ENCODE results near the gene IFI30.

IFI30 gene

DNA sequence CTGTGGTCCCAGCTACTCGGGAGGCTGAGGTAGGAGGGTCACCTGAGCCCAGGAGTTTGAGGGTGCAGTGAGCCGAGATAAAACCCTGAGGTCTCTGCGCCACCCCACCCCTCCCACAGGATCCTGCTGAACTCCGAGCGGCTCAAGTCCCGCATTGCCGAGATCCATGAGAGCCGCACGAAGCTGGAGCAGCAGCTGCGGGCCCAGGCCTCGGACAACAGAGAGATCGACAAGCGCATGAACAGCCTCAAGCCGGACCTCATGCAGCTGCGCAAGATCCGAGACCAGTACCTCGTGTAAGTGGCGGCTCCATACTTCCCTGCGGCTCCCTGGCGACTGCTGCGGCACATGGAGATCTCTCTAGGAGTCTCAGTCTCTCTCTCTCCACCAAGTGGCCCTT is 6.6 kb upstream of the IFI30 start:
- ChIA-PET POLR2A (no interaction called here), CTCF (interaction anchor here (1.6 to 6.8 kb wide), 3 partner anchors 10 to 86 kb away, joined by 5 to 52 read pairs (median 50); a partner anchor contains a TSS)
- TF ChIP-seq, protein P1, sequence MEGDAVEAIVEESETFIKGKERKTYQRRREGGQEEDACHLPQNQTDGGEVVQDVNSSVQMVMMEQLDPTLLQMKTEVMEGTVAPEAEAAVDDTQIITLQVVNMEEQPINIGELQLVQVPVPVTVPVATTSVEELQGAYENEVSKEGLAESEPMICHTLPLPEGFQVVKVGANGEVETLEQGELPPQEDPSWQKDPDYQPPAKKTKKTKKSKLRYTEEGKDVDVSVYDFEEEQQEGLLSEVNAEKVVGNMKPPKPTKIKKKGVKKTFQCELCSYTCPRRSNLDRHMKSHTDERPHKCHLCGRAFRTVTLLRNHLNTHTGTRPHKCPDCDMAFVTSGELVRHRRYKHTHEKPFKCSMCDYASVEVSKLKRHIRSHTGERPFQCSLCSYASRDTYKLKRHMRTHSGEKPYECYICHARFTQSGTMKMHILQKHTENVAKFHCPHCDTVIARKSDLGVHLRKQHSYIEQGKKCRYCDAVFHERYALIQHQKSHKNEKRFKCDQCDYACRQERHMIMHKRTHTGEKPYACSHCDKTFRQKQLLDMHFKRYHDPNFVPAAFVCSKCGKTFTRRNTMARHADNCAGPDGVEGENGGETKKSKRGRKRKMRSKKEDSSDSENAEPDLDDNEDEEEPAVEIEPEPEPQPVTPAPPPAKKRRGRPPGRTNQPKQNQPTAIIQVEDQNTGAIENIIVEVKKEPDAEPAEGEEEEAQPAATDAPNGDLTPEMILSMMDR (IDR thresholded peaks at IDR 0.05; ENCODE audit: insufficient read depth, low read length, missing control alignments), result no peak
- no peak for DNase-seq (ENCODE audit: low read depth, low spot score)
- H3K4me3 ChIP-seq (ENCODE audit: low read depth, low read length), result no peak overlapping the region

GRCh38 chr19:18167975-18168645 is 5.5 kb upstream of the IFI30 start:
- POLR2A ChIA-PET, result no interaction called here
- TF ChIP-seq, protein P1 (IDR thresholded peaks at IDR 0.05; ENCODE audit: insufficient read depth, low read length, missing control alignments), result peak; percentile 72

DNA sequence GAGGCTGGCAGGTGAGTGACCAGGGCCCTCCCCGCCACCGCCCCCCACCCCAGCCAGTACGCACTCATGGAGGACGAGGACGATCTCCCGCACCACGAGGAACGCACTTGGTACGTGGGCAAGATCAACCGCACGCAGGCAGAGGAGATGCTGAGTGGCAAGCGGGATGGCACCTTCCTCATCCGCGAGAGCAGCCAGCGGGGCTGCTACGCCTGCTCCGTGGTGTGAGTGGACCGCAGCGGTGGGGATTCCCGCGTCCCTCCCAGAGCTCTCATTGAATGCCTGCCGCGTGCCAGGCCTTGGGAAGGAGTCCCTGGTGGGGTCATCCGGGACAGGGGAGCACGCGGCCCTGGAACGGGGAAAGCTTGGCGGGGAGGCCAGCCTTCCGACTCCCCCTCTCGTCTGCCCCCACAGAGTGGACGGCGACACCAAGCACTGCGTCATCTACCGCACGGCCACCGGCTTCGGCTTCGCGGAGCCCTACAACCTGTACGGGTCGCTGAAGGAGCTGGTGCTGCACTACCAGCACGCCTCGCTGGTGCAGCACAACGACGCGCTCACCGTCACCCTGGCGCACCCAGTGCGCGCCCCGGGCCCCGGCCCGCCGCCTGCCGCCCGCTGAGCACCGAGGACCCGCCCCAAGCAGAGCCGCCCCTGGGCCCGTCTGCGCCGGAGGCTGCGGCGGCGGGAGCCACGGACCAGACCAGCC is 4.8 kb upstream of the IFI30 start:
- ChIA-PET POLR2A (no interaction called here), CTCF (interaction anchor here (0.8 to 6.8 kb wide), 16 partner anchors 9 to 243 kb away, joined by 3 to 52 read pairs (median 4); partner anchors contain the start of gene ARRDC2)
- DNase-seq (ENCODE audit: low read depth, low spot score), result no peak
- TF ChIP-seq, protein P1 (IDR thresholded peaks at IDR 0.05; ENCODE audit: insufficient read depth, low read length, missing control alignments), result no peak
- H3K4me3 ChIP-seq (ENCODE audit: low read depth, low read length), result no peak overlapping the region

More at GRCh38 chr19:18167975-18168645, 5.5 kb upstream of the IFI30 start:
- no peak overlapping the region for H3K4me3 ChIP-seq (ENCODE audit: low read depth, low read length)
- CTCF ChIA-PET, result interaction anchor here (0.8 to 6.8 kb wide), 16 partner anchors 8 to 244 kb away, joined by 3 to 52 read pairs (median 5); partner anchors contain the start of gene ARRDC2
- no peak for DNase-seq (ENCODE audit: low read depth, low spot score)

- ChIA-PET CTCF (interaction anchor here (0.9 to 1.8 kb wide), 7 partner anchors 9 to 109 kb away, joined by 3 to 13 read pairs (median 4); no protein-coding TSS in a partner anchor), POLR2A (interaction anchor here (1.2 kb wide), 1 partner anchor 58 kb away, joined by 3 read pairs; no protein-coding TSS in a partner anchor)
- no peak for DNase-seq (ENCODE audit: low read depth, low spot score)
- TF ChIP-seq, protein P1 (IDR thresholded peaks at IDR 0.05; ENCODE audit: insufficient read depth, low read length, missing control alignments), result no peak
- no peak overlapping the region for H3K4me3 ChIP-seq (ENCODE audit: low read depth, low read length)
Measured at GRCh38 chr19:18170714-18171255, 2.8 kb upstream of the IFI30 start.

DNA sequence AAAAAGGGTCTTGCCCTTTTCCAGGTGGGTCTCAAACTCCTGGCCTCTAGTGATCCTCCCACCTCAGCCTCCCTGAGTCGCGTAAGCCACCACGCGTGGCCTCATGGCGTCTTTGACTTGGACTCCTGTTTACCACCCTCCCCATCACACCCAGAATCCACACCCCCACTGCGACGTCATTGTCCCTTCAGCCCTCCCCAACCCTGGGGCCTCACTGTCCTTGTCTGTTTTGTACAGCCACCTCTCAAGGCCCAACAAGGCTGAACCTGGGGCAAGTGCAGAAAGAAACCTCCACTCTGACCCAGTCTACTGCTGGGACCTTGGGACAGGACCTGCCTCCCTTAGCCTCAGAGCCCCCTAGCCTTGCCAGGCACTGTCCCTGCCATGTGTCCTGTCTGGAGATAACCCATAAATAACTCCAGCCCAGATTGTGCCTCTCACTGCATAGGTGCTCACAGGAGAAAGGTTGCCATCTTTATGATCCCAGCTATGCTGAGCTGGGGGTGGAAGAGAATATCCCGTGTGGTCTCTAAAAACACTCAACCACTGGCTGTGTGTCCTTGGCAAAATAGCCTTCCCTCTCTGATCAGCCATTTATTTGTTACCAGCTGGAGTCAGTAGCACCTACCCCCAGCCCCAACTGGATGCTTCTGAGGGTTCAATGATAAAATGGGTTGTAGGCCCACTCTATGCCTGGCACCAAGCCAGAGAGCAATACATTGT is 1.8 kb upstream of the IFI30 start:
- no peak overlapping the region for H3K4me3 ChIP-seq (ENCODE audit: low read depth, low read length)
- TF ChIP-seq, protein P1 (IDR thresholded peaks at IDR 0.05; ENCODE audit: insufficient read depth, low read length, missing control alignments), result no peak
- no peak for DNase-seq (ENCODE audit: low read depth, low spot score)
- ChIA-PET CTCF (interaction anchor here (0.9 to 1.8 kb wide), 7 partner anchors 8 to 81 kb away, joined by 3 to 6 read pairs (median 4); no protein-coding TSS in a partner anchor), POLR2A (no interaction called here)

All from AG04449 (cell line).